ENCODE measurements around the gene POLR1D. TPM values are rescaled to one million over a fixed set of nuclear protein-coding genes. Genes with fewer than 3 reads are reported as not detected.
A peak's percentile ranks its signal among the peaks of the same experiment; 100 is the strongest.

POLR1D gene
- 75.6 TPM for total RNA-seq (2021; ENCODE audit: unreplicated experiment)
- polyA plus RNA-seq (2012; ENCODE audit: insufficient read length): 61.7 TPM
- percentile 59 among the genes with signal in this experiment for Bru-seq, nascent RNA
- percentile 59 among the genes with signal in this experiment for BruChase-seq, experiment 1, labeled RNA remaining after a 2-hour chase
- BruChase-seq, experiment 2, labeled RNA remaining after a 6-hour chase: percentile 60 among the genes with signal in this experiment
- long read RNA-seq, transcript POLR1D-203 (3 exons, 2,036 nt): major isoform, 22 of 64 reads
- long read RNA-seq, transcript POLR1D-201 (2 exons, 1,166 nt): minor isoform, 20 of 64 reads
- long read RNA-seq, partial matches to known transcripts: 0 of 64 reads
- long read RNA-seq, other reads (novel, unspliced or antisense): 20 of 64 reads

- H3K9me3 ChIP-seq (ENCODE audit: control insufficient read depth, insufficient read depth, low read depth, low read length): no peaks in the 10 kb centered on the region
- peaks cover 23% of the 10 kb centered on the region for H3K4me1 ChIP-seq (ENCODE audit: control insufficient read depth, insufficient read depth, low read length)
- DNase-seq (ENCODE audit: low read depth, low spot score) (no peak), ATAC-seq (peak; percentile 82)
- H3K36me3 ChIP-seq (ENCODE audit: control insufficient read depth, insufficient read depth, low read length): peaks cover 12% of the 10 kb centered on the region
- intact Hi-C loops (cut with micrococcal nuclease; ENCODE audit: unreplicated experiment) (no loop called here), in situ Hi-C loops (cut with HindIII; ENCODE audit: low pct_unique_long_range_greater_than_20kb, low sequenced_read_pairs) (no loop called here)
- TF ChIP-seq TCF7L2 (IDR thresholded peaks at IDR 0.05; ENCODE audit: low read depth, low read length) (peak; percentile 26; the same call in 1 of the 2 replicates), POLR2AphosphoS5 (IDR thresholded peaks at IDR 0.05; ENCODE audit: low read depth, low read length) (peak; percentile 53; the same call in 1 of the 2 replicates), CTCF (IDR thresholded peaks at IDR 0.05) (no peak)
- TF ChIP-seq, protein P1, sequence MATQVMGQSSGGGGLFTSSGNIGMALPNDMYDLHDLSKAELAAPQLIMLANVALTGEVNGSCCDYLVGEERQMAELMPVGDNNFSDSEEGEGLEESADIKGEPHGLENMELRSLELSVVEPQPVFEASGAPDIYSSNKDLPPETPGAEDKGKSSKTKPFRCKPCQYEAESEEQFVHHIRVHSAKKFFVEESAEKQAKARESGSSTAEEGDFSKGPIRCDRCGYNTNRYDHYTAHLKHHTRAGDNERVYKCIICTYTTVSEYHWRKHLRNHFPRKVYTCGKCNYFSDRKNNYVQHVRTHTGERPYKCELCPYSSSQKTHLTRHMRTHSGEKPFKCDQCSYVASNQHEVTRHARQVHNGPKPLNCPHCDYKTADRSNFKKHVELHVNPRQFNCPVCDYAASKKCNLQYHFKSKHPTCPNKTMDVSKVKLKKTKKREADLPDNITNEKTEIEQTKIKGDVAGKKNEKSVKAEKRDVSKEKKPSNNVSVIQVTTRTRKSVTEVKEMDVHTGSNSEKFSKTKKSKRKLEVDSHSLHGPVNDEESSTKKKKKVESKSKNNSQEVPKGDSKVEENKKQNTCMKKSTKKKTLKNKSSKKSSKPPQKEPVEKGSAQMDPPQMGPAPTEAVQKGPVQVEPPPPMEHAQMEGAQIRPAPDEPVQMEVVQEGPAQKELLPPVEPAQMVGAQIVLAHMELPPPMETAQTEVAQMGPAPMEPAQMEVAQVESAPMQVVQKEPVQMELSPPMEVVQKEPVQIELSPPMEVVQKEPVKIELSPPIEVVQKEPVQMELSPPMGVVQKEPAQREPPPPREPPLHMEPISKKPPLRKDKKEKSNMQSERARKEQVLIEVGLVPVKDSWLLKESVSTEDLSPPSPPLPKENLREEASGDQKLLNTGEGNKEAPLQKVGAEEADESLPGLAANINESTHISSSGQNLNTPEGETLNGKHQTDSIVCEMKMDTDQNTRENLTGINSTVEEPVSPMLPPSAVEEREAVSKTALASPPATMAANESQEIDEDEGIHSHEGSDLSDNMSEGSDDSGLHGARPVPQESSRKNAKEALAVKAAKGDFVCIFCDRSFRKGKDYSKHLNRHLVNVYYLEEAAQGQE (IDR thresholded peaks at IDR 0.05; ENCODE audit: insufficient read depth in 1 of 2, low read depth in 2 of 2, low read length in 1 of 2): no peak
- peak within 1 kb of the TSS; percentile 88 for H3K27ac ChIP-seq (ENCODE audit: low read length)
- no peaks in the 10 kb centered on the region for H3K27me3 ChIP-seq (ENCODE audit: control insufficient read depth, insufficient read depth, low read length)
- no TSS peak for BruUV-seq (replicated peaks)
- H3K4me3 ChIP-seq (ENCODE audit: low read depth in 2 of 2, low read length in 2 of 2): peak within 1 kb of the TSS; percentile 88 to 89
- CTCF ChIA-PET: no interaction called here
- POLR2A ChIA-PET: no interaction called here
Measured at GRCh38 chr13:27621366-27622101, at the start of gene POLR1D. Gene POLR1D, plus strand, starts transcription at chr13:27621892. Its CDS starts 92 bp downstream, at chr13:27621984.

GRCh38 chr13:27572234-27572901 lies 49.3 kb upstream of the POLR1D start:
- BruUV-seq (replicated peaks): no TSS peak
- CTCF ChIA-PET: no interaction called here
- ATAC-seq: no peak

More at GRCh38 chr13:27572234-27572901, 49.3 kb upstream of the POLR1D start:
- Histone ChIP-seq H3K27me3 (ENCODE audit: control insufficient read depth, insufficient read depth, low read length) (no peaks in the 10 kb centered on the region), H3K4me3 (ENCODE audit: low read depth in 2 of 2, low read length in 2 of 2) (no peak overlapping the region), H3K9me3 (ENCODE audit: control insufficient read depth, insufficient read depth, low read depth, low read length) (no peaks in the 10 kb centered on the region), H3K4me1 (ENCODE audit: control insufficient read depth, insufficient read depth, low read length) (no peaks in the 10 kb centered on the region; the same call in 1 of the 2 replicates), H3K36me3 (ENCODE audit: control insufficient read depth, insufficient read depth, low read length) (peaks cover 2% of the 10 kb centered on the region; the same call in 1 of the 2 replicates), H3K27ac (ENCODE audit: low read length) (no peak overlapping the region)
- POLR2A ChIA-PET: no interaction called here
- DNase-seq (ENCODE audit: low read depth, low spot score): no peak
- no peak for TF ChIP-seq TCF7L2 (IDR thresholded peaks at IDR 0.05; ENCODE audit: low read depth, low read length)
- TF ChIP-seq, protein P1 (IDR thresholded peaks at IDR 0.05; ENCODE audit: insufficient read depth in 1 of 2, low read depth in 2 of 2, low read length in 1 of 2): no peak
- no peak for TF ChIP-seq CTCF (IDR thresholded peaks at IDR 0.05)
- no peak for TF ChIP-seq POLR2AphosphoS5 (IDR thresholded peaks at IDR 0.05; ENCODE audit: low read depth, low read length)
- no peak for TF ChIP-seq SIN3A (IDR thresholded peaks at IDR 0.05; ENCODE audit: borderline replicate concordance, insufficient read depth, low read depth, low read length)
- in situ Hi-C loops (cut with HindIII; ENCODE audit: low pct_unique_long_range_greater_than_20kb, low sequenced_read_pairs): no loop called here
- intact Hi-C loops (cut with micrococcal nuclease; ENCODE audit: unreplicated experiment): no loop called here

Data from Panc1 (cell line).